ENCODE results near the gene TNFRSF1B.

Gene TNFRSF1B

GRCh38 chr1:12141163-12141850, 25.5 kb upstream of the TNFRSF1B start:
- DNase-seq (ENCODE audit: low read depth in 3 of 3): no peak

GRCh38 chr1:12142141-12142823, 24.5 kb upstream of the TNFRSF1B start:
- no peak for DNase-seq (ENCODE audit: low read depth in 3 of 3)

GRCh38 chr1:12142891-12143630, 23.7 kb upstream of the TNFRSF1B start:
- no peak for DNase-seq (ENCODE audit: low read depth in 3 of 3)

GRCh38 chr1:12143631-12144155, 23.1 kb upstream of the TNFRSF1B start:
- no peak for DNase-seq (ENCODE audit: low read depth in 3 of 3)

GRCh38 chr1:12144236-12144635, 22.6 kb upstream of the TNFRSF1B start:
- DNase-seq (ENCODE audit: low read depth in 3 of 3): no peak

GRCh38 chr1:12144969-12145368, 21.8 kb upstream of the TNFRSF1B start:
- no peak for DNase-seq (ENCODE audit: low read depth in 3 of 3)

GRCh38 chr1:12145616-12146342, 21.0 kb upstream of the TNFRSF1B start:
- no peak for DNase-seq (ENCODE audit: low read depth in 3 of 3)

- DNase-seq (ENCODE audit: low read depth in 3 of 3): no peak
Measured at GRCh38 chr1:12146343-12147112, 20.3 kb upstream of the TNFRSF1B start.

- no peak for DNase-seq (ENCODE audit: low read depth in 3 of 3)
Measured at GRCh38 chr1:12147201-12147701, 19.5 kb upstream of the TNFRSF1B start.

GRCh38 chr1:12148160-12148957, 18.4 kb upstream of the TNFRSF1B start:
- no peak for DNase-seq (ENCODE audit: low read depth in 3 of 3)

- no peak for DNase-seq (ENCODE audit: low read depth in 3 of 3)
Measured at GRCh38 chr1:12148958-12149790, 17.6 kb upstream of the TNFRSF1B start.

- DNase-seq (ENCODE audit: low read depth in 3 of 3): no peak
Measured at GRCh38 chr1:12149791-12150175, 17.0 kb upstream of the TNFRSF1B start.

- no peak for DNase-seq (ENCODE audit: low read depth in 3 of 3)
Measured at GRCh38 chr1:12150456-12151200, 16.2 kb upstream of the TNFRSF1B start.

GRCh38 chr1:12151465-12151864, 15.3 kb upstream of the TNFRSF1B start:
- DNase-seq (ENCODE audit: low read depth in 3 of 3): no peak

GRCh38 chr1:12152113-12152891, 14.5 kb upstream of the TNFRSF1B start:
- no peak for DNase-seq (ENCODE audit: low read depth in 3 of 3)

GRCh38 chr1:12153181-12153785, 13.5 kb upstream of the TNFRSF1B start:
- no peak for DNase-seq (ENCODE audit: low read depth in 3 of 3)

GRCh38 chr1:12155328-12155727, 11.5 kb upstream of the TNFRSF1B start:
- no peak for DNase-seq (ENCODE audit: low read depth in 3 of 3)
